Tibial nerve (tissue), 4 donors: Measurements from ENCODE around the gene PEMT.

ENCODE experiments used
- EP300 ChIP-seq, 2 donors: sonication (generic); formaldehyde crosslinking; IDR thresholded peaks; one replicate each; pipeline ENCODE4 v1.6.1; 2017; ENCODE audit warnings: antibody characterized with exemption in 2 of 2, mild to moderate bottlenecking in 1 of 2
- POLR2A ChIP-seq, 2 donors: fragments of 450-650 bp; IDR thresholded peaks; one replicate each; pipeline ENCODE4 v1.6.1; 2017; ENCODE audit warnings: antibody characterized with exemption in 2 of 2, mild to moderate bottlenecking in 2 of 2, moderate library complexity in 2 of 2
- TF ChIP-seq, protein P1 (sequence below), 5 experiments: fragments of 200-600 bp in 3 of 5; fragments of 450-650 bp in 2 of 5; sonication (generic) in 3 of 5; IDR thresholded peaks; one replicate each; pipeline ENCODE4 v1.5.1; 2016 to 2019; ENCODE audit warnings: antibody characterized with exemption in 5 of 5, mild to moderate bottlenecking in 3 of 5, moderate library complexity in 2 of 5

- TF ChIP-seq POLR2A (IDR thresholded peaks at IDR 0.05): no peak
- TF ChIP-seq, protein P1, sequence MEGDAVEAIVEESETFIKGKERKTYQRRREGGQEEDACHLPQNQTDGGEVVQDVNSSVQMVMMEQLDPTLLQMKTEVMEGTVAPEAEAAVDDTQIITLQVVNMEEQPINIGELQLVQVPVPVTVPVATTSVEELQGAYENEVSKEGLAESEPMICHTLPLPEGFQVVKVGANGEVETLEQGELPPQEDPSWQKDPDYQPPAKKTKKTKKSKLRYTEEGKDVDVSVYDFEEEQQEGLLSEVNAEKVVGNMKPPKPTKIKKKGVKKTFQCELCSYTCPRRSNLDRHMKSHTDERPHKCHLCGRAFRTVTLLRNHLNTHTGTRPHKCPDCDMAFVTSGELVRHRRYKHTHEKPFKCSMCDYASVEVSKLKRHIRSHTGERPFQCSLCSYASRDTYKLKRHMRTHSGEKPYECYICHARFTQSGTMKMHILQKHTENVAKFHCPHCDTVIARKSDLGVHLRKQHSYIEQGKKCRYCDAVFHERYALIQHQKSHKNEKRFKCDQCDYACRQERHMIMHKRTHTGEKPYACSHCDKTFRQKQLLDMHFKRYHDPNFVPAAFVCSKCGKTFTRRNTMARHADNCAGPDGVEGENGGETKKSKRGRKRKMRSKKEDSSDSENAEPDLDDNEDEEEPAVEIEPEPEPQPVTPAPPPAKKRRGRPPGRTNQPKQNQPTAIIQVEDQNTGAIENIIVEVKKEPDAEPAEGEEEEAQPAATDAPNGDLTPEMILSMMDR (IDR thresholded peaks at IDR 0.05): no peak
- TF ChIP-seq EP300 (IDR thresholded peaks at IDR 0.05): no peak
Observed at GRCh38 chr17:17562146-17562511, 29.4 kb downstream of the PEMT start.
